K562 (cell line): ENCODE measurements around the gene AIM2. TPM values are rescaled to one million over a fixed set of nuclear protein-coding genes. Genes with fewer than 3 reads are reported as not detected.

Experiments
- ETV6 ChIP-seq, 3 experiments: fragments of 150-350 bp in 1 of 3; sonication (generic) in 1 of 3; formaldehyde crosslinking in 1 of 3; IDR thresholded peaks; 2 replicates each; pipeline versions ENCODE4 v1.6.1 to v1.8.0; 2014 to 2022; ENCODE audit warnings: borderline replicate concordance in 2 of 3, low read depth in 2 of 3, antibody characterized with exemption in 1 of 3, low read length in 1 of 3, mild to moderate bottlenecking in 1 of 3, missing genetic modification reagents in 1 of 3
- RERE ChIP-seq: sonication (generic); formaldehyde crosslinking; IDR thresholded peaks from 2 replicates; pipeline ENCODE4 v1.8.0; 2023; ENCODE audit warnings: missing genetic modification reagents, mild to moderate bottlenecking, borderline replicate concordance
- polyA plus RNA-seq, 8 experiments: library from polyadenylated mRNA; depleted of rRNA in 4 of 8; stranded (reverse) in 5 of 8; unstranded in 3 of 8; fragments of >200 nt; fragmentation: Nextera tagmentation in 2 of 8; fragmentation: Illumina TruSeq in 1 of 8; extraction: Ambion mirVana in 2 of 8; extraction: Trizol in 1 of 8; gene quantifications; 2 replicates each; pipeline versions ENCODE4 v1.2.1 to v1.2.3, GENCODE V29; 2011 to 2014; ENCODE audit warnings: inconsistent platforms in 1 of 8, missing spikeins in 1 of 8
- total RNA-seq, 7 experiments: library from RNA; depleted of rRNA in 6 of 7; stranded (reverse); fragments of >200 nt in 6 of 7; fragmentation: Illumina TruSeq in 2 of 7; extraction: Trizol in 2 of 7; gene quantifications; 2 replicates each; pipeline versions ENCODE4 v1.2.1 to v1.2.3, GENCODE V29; 2011 to 2021; ENCODE audit warnings: low replicate concordance in 1 of 7
- TF ChIP-seq, protein P1 (sequence below): fragments of 450-650 bp; IDR thresholded peaks from 2 replicates; pipeline ENCODE4 v1.6.1; 2016; ENCODE audit warnings: mild to moderate bottlenecking, moderate library complexity
- TF ChIP-seq, protein P2 (sequence below), 2 experiments: fragments of 200-800 bp in 1 of 2; sonication (Bioruptor generic) in 1 of 2; sonication (generic) in 1 of 2; formaldehyde crosslinking in 1 of 2; IDR thresholded peaks in 1 of 2; conservative IDR thresholded peaks in 1 of 2; 2 replicates each; pipeline versions ENCODE4 v1.5.0 to v1.6.1; 2016 to 2020; ENCODE audit warnings: missing compliant biosample characterization in 1 of 2, missing genetic modification characterization in 1 of 2, missing genetic modification reagents in 1 of 2
- TF ChIP-seq, protein P3 (sequence below): fragments of 250-450 bp; sonication (Bioruptor Pico); IDR thresholded peaks from 2 replicates; pipeline ENCODE4 v1.4.0; 2020; ENCODE audit warnings: borderline replicate concordance

Gene AIM2
- total and polyA plus RNA-seq, 9 of the 15 experiments (the other 6 are each of a cell fraction or from before 2014, with no cell fraction given), result 0.10 to 0.95 (median 0.22) TPM

GRCh38 chr1:159081626-159082025 lies 5.1 kb upstream of the AIM2 start (continued):
- TF ChIP-seq, protein P1, sequence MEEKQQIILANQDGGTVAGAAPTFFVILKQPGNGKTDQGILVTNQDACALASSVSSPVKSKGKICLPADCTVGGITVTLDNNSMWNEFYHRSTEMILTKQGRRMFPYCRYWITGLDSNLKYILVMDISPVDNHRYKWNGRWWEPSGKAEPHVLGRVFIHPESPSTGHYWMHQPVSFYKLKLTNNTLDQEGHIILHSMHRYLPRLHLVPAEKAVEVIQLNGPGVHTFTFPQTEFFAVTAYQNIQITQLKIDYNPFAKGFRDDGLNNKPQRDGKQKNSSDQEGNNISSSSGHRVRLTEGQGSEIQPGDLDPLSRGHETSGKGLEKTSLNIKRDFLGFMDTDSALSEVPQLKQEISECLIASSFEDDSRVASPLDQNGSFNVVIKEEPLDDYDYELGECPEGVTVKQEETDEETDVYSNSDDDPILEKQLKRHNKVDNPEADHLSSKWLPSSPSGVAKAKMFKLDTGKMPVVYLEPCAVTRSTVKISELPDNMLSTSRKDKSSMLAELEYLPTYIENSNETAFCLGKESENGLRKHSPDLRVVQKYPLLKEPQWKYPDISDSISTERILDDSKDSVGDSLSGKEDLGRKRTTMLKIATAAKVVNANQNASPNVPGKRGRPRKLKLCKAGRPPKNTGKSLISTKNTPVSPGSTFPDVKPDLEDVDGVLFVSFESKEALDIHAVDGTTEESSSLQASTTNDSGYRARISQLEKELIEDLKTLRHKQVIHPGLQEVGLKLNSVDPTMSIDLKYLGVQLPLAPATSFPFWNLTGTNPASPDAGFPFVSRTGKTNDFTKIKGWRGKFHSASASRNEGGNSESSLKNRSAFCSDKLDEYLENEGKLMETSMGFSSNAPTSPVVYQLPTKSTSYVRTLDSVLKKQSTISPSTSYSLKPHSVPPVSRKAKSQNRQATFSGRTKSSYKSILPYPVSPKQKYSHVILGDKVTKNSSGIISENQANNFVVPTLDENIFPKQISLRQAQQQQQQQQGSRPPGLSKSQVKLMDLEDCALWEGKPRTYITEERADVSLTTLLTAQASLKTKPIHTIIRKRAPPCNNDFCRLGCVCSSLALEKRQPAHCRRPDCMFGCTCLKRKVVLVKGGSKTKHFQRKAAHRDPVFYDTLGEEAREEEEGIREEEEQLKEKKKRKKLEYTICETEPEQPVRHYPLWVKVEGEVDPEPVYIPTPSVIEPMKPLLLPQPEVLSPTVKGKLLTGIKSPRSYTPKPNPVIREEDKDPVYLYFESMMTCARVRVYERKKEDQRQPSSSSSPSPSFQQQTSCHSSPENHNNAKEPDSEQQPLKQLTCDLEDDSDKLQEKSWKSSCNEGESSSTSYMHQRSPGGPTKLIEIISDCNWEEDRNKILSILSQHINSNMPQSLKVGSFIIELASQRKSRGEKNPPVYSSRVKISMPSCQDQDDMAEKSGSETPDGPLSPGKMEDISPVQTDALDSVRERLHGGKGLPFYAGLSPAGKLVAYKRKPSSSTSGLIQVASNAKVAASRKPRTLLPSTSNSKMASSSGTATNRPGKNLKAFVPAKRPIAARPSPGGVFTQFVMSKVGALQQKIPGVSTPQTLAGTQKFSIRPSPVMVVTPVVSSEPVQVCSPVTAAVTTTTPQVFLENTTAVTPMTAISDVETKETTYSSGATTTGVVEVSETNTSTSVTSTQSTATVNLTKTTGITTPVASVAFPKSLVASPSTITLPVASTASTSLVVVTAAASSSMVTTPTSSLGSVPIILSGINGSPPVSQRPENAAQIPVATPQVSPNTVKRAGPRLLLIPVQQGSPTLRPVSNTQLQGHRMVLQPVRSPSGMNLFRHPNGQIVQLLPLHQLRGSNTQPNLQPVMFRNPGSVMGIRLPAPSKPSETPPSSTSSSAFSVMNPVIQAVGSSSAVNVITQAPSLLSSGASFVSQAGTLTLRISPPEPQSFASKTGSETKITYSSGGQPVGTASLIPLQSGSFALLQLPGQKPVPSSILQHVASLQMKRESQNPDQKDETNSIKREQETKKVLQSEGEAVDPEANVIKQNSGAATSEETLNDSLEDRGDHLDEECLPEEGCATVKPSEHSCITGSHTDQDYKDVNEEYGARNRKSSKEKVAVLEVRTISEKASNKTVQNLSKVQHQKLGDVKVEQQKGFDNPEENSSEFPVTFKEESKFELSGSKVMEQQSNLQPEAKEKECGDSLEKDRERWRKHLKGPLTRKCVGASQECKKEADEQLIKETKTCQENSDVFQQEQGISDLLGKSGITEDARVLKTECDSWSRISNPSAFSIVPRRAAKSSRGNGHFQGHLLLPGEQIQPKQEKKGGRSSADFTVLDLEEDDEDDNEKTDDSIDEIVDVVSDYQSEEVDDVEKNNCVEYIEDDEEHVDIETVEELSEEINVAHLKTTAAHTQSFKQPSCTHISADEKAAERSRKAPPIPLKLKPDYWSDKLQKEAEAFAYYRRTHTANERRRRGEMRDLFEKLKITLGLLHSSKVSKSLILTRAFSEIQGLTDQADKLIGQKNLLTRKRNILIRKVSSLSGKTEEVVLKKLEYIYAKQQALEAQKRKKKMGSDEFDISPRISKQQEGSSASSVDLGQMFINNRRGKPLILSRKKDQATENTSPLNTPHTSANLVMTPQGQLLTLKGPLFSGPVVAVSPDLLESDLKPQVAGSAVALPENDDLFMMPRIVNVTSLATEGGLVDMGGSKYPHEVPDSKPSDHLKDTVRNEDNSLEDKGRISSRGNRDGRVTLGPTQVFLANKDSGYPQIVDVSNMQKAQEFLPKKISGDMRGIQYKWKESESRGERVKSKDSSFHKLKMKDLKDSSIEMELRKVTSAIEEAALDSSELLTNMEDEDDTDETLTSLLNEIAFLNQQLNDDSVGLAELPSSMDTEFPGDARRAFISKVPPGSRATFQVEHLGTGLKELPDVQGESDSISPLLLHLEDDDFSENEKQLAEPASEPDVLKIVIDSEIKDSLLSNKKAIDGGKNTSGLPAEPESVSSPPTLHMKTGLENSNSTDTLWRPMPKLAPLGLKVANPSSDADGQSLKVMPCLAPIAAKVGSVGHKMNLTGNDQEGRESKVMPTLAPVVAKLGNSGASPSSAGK, result no peak
- TF ChIP-seq ETV6 (IDR thresholded peaks at IDR 0.05; ENCODE audit: borderline replicate concordance in 1 of 2, low read depth in 2 of 2, low read length in 1 of 2), result no peak
- TF ChIP-seq ETV6 (CRISPR knock-in tag; IDR thresholded peaks at IDR 0.05; ENCODE audit: borderline replicate concordance), result no peak
- no peak for TF ChIP-seq RERE (CRISPR knock-in tag)
- TF ChIP-seq, protein P2, sequence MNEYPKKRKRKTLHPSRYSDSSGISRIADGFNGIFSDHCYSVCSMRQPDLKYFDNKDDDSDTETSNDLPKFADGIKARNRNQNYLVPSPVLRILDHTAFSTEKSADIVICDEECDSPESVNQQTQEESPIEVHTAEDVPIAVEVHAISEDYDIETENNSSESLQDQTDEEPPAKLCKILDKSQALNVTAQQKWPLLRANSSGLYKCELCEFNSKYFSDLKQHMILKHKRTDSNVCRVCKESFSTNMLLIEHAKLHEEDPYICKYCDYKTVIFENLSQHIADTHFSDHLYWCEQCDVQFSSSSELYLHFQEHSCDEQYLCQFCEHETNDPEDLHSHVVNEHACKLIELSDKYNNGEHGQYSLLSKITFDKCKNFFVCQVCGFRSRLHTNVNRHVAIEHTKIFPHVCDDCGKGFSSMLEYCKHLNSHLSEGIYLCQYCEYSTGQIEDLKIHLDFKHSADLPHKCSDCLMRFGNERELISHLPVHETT (CRISPR knock-in tag; conservative IDR thresholded peaks at IDR 0.05 in 1 of 2, IDR thresholded peaks at IDR 0.05 in 1 of 2), result no peak
- TF ChIP-seq, protein P3, sequence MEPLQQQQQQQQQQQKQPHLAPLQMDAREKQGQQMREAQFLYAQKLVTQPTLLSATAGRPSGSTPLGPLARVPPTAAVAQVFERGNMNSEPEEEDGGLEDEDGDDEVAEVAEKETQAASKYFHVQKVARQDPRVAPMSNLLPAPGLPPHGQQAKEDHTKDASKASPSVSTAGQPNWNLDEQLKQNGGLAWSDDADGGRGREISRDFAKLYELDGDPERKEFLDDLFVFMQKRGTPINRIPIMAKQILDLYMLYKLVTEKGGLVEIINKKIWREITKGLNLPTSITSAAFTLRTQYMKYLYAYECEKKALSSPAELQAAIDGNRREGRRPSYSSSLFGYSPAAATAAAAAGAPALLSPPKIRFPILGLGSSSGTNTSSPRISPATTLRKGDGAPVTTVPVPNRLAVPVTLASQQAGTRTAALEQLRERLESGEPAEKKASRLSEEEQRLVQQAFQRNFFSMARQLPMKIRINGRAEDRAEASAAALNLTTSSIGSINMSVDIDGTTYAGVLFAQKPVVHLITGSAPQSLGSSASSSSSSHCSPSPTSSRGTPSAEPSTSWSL (CRISPR knock-in tag), result no peak
